MCF 10A (cell line): ENCODE data around the gene ARX. TPM values are rescaled to one million over a fixed set of nuclear protein-coding genes. Genes with fewer than 3 reads are reported as not detected.

Experiments
- BruUV-seq: library from RNA; stranded (reverse); fragments of 400-500 nt; replicated peaks from 2 replicates; lab custom pipeline; 2021; lab: Mats Ljungman, UMichigan
- CTCF ChIA-PET: fragments of 300-600 bp; sonication (Branson Sonifier 250); formaldehyde crosslinking; extraction: SDS; loops from one replicate; lab custom pipeline; 2021; ENCODE audit warnings: antibody characterized with exemption, inconsistent platforms; lab: Yijun Ruan, JAX
- POLR2A ChIA-PET: fragments of 300-600, 350-650 bp; sonication (Branson Sonifier 250); formaldehyde crosslinking; extraction: SDS; loops from one replicate; lab custom pipeline; 2020; ENCODE audit warnings: antibody characterized with exemption, inconsistent platforms; lab: Yijun Ruan, JAX
- DNase-seq: peaks from one replicate; pipeline ENCODE4 v3.0.0-alpha.2; 2018; ENCODE audit not compliant: unreplicated experiment
- H3K27ac Mint-ChIP-seq: one replicate; pipeline ENCODE4 v1.8.0; 2022; ENCODE audit warnings: mild to moderate bottlenecking, low read depth, mixed read lengths; ENCODE audit not compliant: unreplicated experiment
- H3K27me3 Mint-ChIP-seq: one replicate; pipeline ENCODE4 v1.8.0; 2022; ENCODE audit warnings: mixed read lengths; ENCODE audit not compliant: insufficient read depth, unreplicated experiment
- H3K36me3 Mint-ChIP-seq: one replicate; pipeline ENCODE4 v1.8.0; 2022; ENCODE audit warnings: mild to moderate bottlenecking, moderate library complexity, mixed read lengths; ENCODE audit not compliant: insufficient read depth, unreplicated experiment
- H3K4me1 Mint-ChIP-seq: one replicate; pipeline ENCODE4 v1.8.0; 2022; ENCODE audit warnings: mixed read lengths; ENCODE audit not compliant: insufficient read depth, unreplicated experiment
- H3K4me3 Mint-ChIP-seq: one replicate; pipeline ENCODE4 v1.8.0; 2022; ENCODE audit warnings: mild to moderate bottlenecking, moderate library complexity, mixed read lengths; ENCODE audit not compliant: unreplicated experiment
- H3K9me3 Mint-ChIP-seq: one replicate; pipeline ENCODE4 v1.8.0; 2022; ENCODE audit warnings: mixed read lengths; ENCODE audit not compliant: unreplicated experiment
- CTCF ChIP-seq: fragments of 200-600 bp; IDR thresholded peaks from one replicate; pipeline ENCODE4 v1.8.0; 2022; ENCODE audit warnings: antibody characterized with exemption, mild to moderate bottlenecking; ENCODE audit not compliant: unreplicated experiment
- intact Hi-C: fragments of 100-400 bp; cut with micrococcal nuclease; formaldehyde crosslinking; loops from 2 replicates; pipeline ENCODE4 v1.14.1; 2022
- total RNA-seq: library from RNA; stranded (reverse); gene quantifications from 2 replicates; pipeline ENCODE4 v1.2.3, GENCODE V29; 2022

ARX gene
- total RNA-seq, 1 experiment from 2014 or later: not detected

- CTCF ChIA-PET: no interaction called here
These were observed 19.6 kb downstream of the ARX start for GRCh38 chrX:24996096-24996709.

GRCh38 chrX:24993879-24994278, 21.9 kb downstream of the ARX start:
- no peak overlapping the region for H3K4me3 Mint-ChIP-seq
- no peak for DNase-seq
- H3K36me3 Mint-ChIP-seq: no peaks in the 10 kb centered on the region
- intact Hi-C loops: no loop called here
- TF ChIP-seq CTCF: no peak
- peaks cover 23% of the 10 kb centered on the region for H3K27me3 Mint-ChIP-seq
- CTCF ChIA-PET: no interaction called here
- H3K4me1 Mint-ChIP-seq: no peaks in the 10 kb centered on the region
- H3K9me3 Mint-ChIP-seq: no peaks in the 10 kb centered on the region
- no peak overlapping the region for H3K27ac Mint-ChIP-seq
- POLR2A ChIA-PET: no interaction called here
- BruUV-seq: no TSS peak

More at GRCh38 chrX:24996096-24996709, 19.6 kb downstream of the ARX start:
- H3K4me1 Mint-ChIP-seq: no peaks in the 10 kb centered on the region
- POLR2A ChIA-PET: no interaction called here
- H3K27me3 Mint-ChIP-seq: peaks cover 21% of the 10 kb centered on the region
- TF ChIP-seq CTCF: no peak
- no TSS peak for BruUV-seq
- H3K27ac Mint-ChIP-seq: no peak overlapping the region
- no peaks in the 10 kb centered on the region for H3K36me3 Mint-ChIP-seq
- H3K9me3 Mint-ChIP-seq: no peaks in the 10 kb centered on the region
- no peak for DNase-seq
- no peak overlapping the region for H3K4me3 Mint-ChIP-seq
- intact Hi-C loops: no loop called here

GRCh38 chrX:24990535-24990934, 25.2 kb downstream of the ARX start:
- no peaks in the 10 kb centered on the region for H3K36me3 Mint-ChIP-seq
- H3K4me1 Mint-ChIP-seq: no peaks in the 10 kb centered on the region
- H3K27me3 Mint-ChIP-seq: peaks cover 18% of the 10 kb centered on the region
- intact Hi-C loops: no loop called here
- H3K4me3 Mint-ChIP-seq: no peak overlapping the region
- POLR2A ChIA-PET: no interaction called here
- CTCF ChIA-PET: no interaction called here
- no peak overlapping the region for H3K27ac Mint-ChIP-seq
- BruUV-seq: no TSS peak
- no peaks in the 10 kb centered on the region for H3K9me3 Mint-ChIP-seq
- DNase-seq: no peak
- no peak for TF ChIP-seq CTCF

- no TSS peak for BruUV-seq
- H3K4me3 Mint-ChIP-seq: no peak overlapping the region
- no peak overlapping the region for H3K27ac Mint-ChIP-seq
- no peak for TF ChIP-seq CTCF
- DNase-seq: no peak
- H3K4me1 Mint-ChIP-seq: no peaks in the 10 kb centered on the region
- CTCF ChIA-PET: no interaction called here
- no peaks in the 10 kb centered on the region for H3K36me3 Mint-ChIP-seq
- POLR2A ChIA-PET: no interaction called here
- intact Hi-C loops: no loop called here
- H3K27me3 Mint-ChIP-seq: peaks cover 29% of the 10 kb centered on the region
- no peaks in the 10 kb centered on the region for H3K9me3 Mint-ChIP-seq
These were observed 27.5 kb downstream of the ARX start for GRCh38 chrX:24988314-24988713.
